ENCODE data around the gene NRIP1. TPM values are rescaled to one million over a fixed set of nuclear protein-coding genes. Genes with fewer than 3 reads are reported as not detected.
A peak's percentile ranks its signal among the peaks of the same experiment; 100 is the strongest.

NRIP1 gene
- total RNA-seq, 1 experiment from 2014 or later: 76.0 TPM

DNA sequence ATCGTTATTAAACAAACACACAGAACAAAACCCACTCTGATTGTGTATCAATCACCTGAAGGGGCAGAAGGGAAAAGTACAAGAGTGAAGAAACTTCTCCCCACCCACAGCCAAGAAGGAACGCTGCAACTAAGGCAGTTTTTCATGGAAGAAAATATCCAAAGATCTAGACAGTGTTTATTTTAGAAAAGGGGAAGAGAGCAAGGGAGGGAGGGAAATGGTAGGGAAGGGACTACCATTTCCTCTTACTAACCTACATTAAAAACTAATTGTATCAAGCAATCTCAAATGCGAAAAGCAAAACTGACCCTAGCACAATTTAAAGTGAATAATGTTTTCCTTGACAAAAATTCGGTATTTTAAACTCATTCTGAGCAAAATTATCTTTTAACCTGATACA, 3.5 kb downstream of the NRIP1 start:
- no peaks in the 10 kb centered on the region for H3K9me3 ChIP-seq (replicated peaks)
- no peak overlapping the region for H3K27ac ChIP-seq
- no peaks in the 10 kb centered on the region for H3K27me3 ChIP-seq
- DNase-seq: no peak
- no peak overlapping the region for H3K4me3 ChIP-seq
- peaks cover 32% of the 10 kb centered on the region for H3K4me1 ChIP-seq
- H3K36me3 ChIP-seq: no peaks in the 10 kb centered on the region; the same call in 1 of the 2 replicates

DNA sequence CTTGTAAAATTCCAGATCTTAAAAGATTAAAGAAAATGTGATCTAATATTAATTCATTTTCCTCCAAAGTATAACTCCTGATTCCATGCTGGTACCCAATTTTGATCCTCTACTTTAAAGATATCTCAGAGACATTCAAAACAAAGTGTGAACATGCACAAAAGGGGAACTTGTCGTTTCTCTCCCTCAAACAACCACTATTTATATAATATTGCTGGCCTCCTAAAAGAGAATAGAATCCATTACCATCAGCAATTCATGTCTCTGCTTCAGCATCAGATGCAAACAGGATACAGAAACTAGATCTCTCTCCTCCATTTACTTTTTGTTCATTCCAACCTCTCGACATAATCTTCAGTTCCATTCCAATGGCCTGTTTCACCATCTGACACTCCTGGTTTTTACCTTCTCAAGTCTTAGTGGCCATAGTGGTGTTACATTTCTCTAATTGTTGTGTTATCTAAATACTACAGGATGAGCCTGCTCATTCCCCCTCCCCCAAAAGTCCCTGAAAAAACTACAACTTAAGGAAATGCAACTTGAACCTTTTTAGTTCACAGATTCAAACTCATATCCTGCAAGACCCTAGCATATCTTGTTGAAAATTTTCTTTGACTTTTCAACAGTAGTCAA, 4.1 kb downstream of the NRIP1 start:
- peaks cover 32% of the 10 kb centered on the region for H3K4me1 ChIP-seq
- H3K27ac ChIP-seq: no peak overlapping the region
- DNase-seq: peak in 1 of 2 experiments; percentile 32
- H3K27me3 ChIP-seq: no peaks in the 10 kb centered on the region
- no peaks in the 10 kb centered on the region for H3K9me3 ChIP-seq (replicated peaks)
- no peaks in the 10 kb centered on the region; the same call in 1 of the 2 replicates for H3K36me3 ChIP-seq
- H3K4me3 ChIP-seq: no peak overlapping the region

DNA sequence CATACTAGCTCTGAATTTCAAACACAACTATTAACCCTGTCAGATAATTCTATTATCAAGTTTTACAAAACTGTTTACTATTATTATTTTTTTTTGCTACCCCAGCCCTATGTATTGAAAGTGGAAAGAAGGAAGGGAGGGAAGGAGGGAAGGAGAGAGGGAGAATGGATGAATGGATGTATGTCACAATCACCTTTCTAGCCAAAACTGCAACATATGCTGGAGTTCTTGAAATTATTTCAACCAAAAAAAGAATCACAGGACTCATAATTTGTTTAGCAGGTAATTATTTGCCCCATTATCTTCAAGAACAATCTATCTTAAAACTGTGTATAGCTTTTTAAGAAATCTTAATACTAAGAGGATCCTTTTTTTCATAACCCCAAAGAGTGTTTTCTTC, 5.4 kb downstream of the NRIP1 start:
- Histone ChIP-seq H3K27me3 (no peaks in the 10 kb centered on the region), H3K4me3 (no peak overlapping the region), H3K9me3 (replicated peaks) (no peaks in the 10 kb centered on the region), H3K27ac (no peak overlapping the region), H3K4me1 (peaks cover 32% of the 10 kb centered on the region), H3K36me3 (no peaks in the 10 kb centered on the region; the same call in 1 of the 2 replicates)
- DNase-seq: no peak

DNA sequence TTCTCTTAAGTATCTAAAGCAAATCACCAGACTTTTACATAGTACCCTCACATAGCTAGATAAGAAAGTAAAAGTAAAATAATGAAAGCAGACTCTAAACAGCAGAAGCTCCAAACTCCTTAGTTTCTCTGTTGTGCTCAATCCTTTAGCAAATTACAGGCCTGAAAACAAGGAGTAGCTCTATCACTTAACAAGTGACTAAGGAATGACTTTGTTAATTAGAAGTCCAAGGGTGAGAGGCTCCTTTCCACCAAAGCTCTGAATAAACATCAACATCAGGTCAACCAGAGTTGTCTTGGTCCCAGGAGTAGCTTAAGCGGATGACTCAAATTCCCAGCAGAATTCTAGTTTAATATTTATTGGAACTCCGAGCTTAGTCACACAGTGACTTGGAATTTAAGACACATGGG, 5.9 kb downstream of the NRIP1 start:
- Histone ChIP-seq H3K27ac (no peak overlapping the region), H3K36me3 (no peaks in the 10 kb centered on the region; the same call in 1 of the 2 replicates), H3K4me3 (no peak overlapping the region), H3K4me1 (peaks cover 32% of the 10 kb centered on the region), H3K27me3 (no peaks in the 10 kb centered on the region), H3K9me3 (replicated peaks) (no peaks in the 10 kb centered on the region)
- DNase-seq: peak in 1 of 2 experiments; percentile 34

DNA sequence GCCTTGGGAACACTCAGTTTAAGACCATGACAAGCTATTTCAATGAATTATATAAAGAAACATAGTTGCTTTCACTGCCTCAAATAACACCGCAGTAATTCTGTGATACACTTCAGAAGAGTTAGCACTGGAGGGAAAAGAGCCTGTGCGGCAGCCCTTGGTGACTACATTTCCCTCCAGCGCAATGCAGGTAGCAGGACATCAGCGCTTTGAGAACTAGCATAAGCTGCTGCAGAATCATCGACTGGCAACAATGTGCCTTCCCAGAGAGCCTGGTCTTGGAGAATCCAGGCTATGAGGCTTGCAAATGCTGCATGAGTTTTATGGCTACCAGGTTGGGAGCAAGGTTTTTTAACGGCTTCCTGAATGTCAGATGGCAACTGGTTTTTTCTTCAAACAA, 7.5 kb downstream of the NRIP1 start:
- Histone ChIP-seq H3K36me3 (no peaks in the 10 kb centered on the region; the same call in 1 of the 2 replicates), H3K4me1 (peaks cover 31% of the 10 kb centered on the region), H3K27me3 (no peaks in the 10 kb centered on the region), H3K27ac (no peak overlapping the region), H3K4me3 (no peak overlapping the region), H3K9me3 (replicated peaks) (0 out of 2 replicates have a peak, but pooled peaks cover 3% of the 10 kb centered on the region)
- DNase-seq: no peak

DNA sequence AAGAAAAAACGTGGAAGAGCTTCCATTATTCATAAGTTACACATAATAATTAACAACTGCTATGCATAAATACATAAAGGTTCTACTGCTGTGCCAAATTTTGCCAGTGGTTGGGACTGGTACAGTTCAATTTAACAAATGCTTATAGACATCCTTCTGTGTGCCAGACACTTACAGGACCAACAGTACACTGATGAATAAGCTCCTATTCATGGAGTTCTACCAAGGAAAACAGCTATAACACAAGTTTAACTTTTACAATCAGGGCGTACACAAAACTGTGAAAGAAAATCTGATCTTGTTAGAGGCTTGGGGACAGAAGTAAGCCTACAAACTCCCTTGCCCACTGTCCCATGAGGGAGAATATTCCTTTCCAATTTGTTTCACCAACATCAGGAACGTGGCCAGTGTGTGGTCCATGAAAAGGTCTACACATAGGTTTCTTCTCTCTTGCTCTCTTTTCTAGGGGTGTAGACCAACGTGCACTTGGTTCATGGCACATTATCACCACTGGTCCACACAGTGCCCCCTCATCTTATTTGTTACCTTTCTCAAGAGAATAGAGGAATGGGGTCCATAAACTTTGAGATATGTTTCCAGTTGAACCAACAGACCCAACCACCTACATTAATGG, 10.1 kb downstream of the NRIP1 start:
- peaks cover 19% of the 10 kb centered on the region for H3K4me1 ChIP-seq
- H3K9me3 ChIP-seq (replicated peaks): 0 out of 2 replicates have a peak, but pooled peaks cover 3% of the 10 kb centered on the region
- H3K27ac ChIP-seq: no peak overlapping the region
- H3K36me3 ChIP-seq: no peaks in the 10 kb centered on the region; the same call in 1 of the 2 replicates
- no peak for DNase-seq
- H3K27me3 ChIP-seq: no peaks in the 10 kb centered on the region
- no peak overlapping the region for H3K4me3 ChIP-seq

DNA sequence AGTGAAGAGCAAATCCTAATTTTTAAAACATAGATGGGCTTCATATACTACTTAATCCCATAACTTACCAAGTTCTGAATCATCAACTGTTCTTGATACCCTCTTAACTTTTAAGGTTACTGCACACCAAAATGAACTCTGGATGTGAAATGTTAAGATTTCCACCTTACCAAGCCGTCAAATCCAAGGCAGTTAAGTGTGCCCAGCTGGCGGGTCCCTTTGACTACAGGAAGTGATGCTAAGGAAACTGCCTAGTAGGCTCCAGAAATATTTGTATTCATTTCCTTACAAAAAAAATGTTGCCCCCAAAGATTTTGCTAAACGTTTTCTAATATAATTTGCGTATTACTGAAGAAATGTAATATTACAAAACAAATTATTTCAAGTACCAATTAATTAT, 10.7 kb downstream of the NRIP1 start:
- Histone ChIP-seq H3K27ac (no peak overlapping the region), H3K27me3 (no peaks in the 10 kb centered on the region)

DNA sequence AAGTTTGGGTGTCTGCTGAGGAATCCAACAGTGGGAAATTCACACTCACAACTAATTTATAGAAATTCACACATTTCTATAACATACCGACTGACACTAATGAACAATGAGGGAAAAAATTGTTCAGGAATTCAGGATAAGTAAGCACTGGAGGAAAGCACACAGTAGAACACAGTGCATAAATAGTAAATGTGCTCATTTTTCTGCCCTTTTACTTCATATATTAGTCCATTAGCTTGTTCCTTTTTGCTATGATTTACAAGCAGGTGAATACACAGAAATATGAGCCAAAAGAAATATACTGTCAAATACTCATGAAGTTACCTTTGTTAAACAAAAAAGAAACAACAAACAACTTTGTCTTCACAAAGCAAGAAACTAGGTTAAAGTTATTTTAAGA, 11.3 kb downstream of the NRIP1 start:
- H3K27me3 ChIP-seq: no peaks in the 10 kb centered on the region
- H3K27ac ChIP-seq: no peak overlapping the region
- no peak for DNase-seq
- no peak overlapping the region for H3K4me3 ChIP-seq
- 0 out of 2 replicates have a peak, but pooled peaks cover 3% of the 10 kb centered on the region for H3K9me3 ChIP-seq (replicated peaks)
- 0 out of 2 replicates have a peak, but pooled peaks cover 2% of the 10 kb centered on the region for H3K36me3 ChIP-seq
- peaks cover 12% of the 10 kb centered on the region for H3K4me1 ChIP-seq

More for the DNA sequence above, 10.7 kb downstream of the NRIP1 start:
- Histone ChIP-seq H3K4me1 (peaks cover 18% of the 10 kb centered on the region), H3K4me3 (no peak overlapping the region), H3K9me3 (replicated peaks) (0 out of 2 replicates have a peak, but pooled peaks cover 3% of the 10 kb centered on the region), H3K36me3 (0 out of 2 replicates have a peak, but pooled peaks cover 1% of the 10 kb centered on the region)
- no peak for DNase-seq

DNA sequence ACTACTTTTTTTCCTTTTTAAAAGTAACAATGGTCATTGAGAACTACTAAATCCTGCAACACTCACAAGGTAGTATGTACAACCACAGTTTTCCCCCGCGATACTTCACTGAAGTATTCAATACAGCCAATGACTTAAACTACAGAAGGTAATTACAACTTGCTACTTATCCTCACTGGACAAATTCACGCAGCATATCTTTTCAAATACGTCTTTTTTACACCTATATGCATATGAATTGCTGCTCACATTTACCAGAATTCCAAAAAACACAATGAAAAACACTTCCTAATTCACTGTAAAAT, 12.4 kb downstream of the NRIP1 start:
- Histone ChIP-seq H3K9me3 (replicated peaks) (0 out of 2 replicates have a peak, but pooled peaks cover 3% of the 10 kb centered on the region), H3K27ac (no peak overlapping the region), H3K36me3 (0 out of 2 replicates have a peak, but pooled peaks cover 2% of the 10 kb centered on the region), H3K4me3 (no peak overlapping the region), H3K27me3 (no peaks in the 10 kb centered on the region), H3K4me1 (peaks cover 11% of the 10 kb centered on the region)
- DNase-seq: no peak

DNA sequence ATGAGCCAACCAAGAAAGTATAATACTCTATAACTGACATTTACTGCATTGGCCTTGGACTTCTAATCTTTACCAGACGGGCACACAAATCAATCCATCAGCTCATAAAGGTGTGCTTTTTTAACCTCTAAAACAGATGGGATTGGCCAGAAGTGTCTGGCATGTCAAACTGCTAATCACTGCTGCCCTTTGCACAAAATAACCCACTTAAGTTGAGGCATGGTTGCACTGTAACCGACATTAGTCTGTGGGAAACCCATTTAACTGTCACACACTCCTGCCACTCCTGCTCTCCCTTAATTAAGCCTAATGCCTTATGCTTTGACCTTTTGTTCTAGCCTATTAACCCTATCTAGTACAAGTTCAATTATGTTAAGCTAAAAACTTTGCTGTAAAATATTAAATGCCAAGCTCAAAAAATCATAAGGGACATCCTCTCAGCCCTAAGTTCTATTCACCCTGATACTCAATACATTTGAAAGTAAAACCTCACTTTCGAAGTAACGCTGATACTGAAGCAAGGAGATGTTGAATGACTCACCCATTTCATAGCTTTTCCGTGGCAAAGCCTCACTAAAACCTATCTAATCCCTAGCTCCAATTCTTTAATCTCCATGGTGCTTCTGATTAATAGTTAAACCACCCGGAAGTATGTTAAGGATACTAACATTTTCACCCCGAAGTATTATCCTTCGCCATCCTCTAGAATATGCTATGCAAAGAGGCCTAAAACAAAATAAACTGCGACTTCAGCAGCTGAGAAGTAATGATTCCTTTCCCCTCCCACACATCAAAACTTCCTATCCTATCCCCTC, 12.9 kb downstream of the NRIP1 start:
- Histone ChIP-seq H3K27ac (no peak overlapping the region), H3K4me3 (no peak overlapping the region), H3K36me3 (peaks cover 4% of the 10 kb centered on the region; the same call in 1 of the 2 replicates), H3K4me1 (peaks cover 11% of the 10 kb centered on the region), H3K9me3 (replicated peaks) (0 out of 2 replicates have a peak, but pooled peaks cover 3% of the 10 kb centered on the region), H3K27me3 (no peaks in the 10 kb centered on the region)
- DNase-seq: peak in 1 of 2 experiments; percentile 50

DNA sequence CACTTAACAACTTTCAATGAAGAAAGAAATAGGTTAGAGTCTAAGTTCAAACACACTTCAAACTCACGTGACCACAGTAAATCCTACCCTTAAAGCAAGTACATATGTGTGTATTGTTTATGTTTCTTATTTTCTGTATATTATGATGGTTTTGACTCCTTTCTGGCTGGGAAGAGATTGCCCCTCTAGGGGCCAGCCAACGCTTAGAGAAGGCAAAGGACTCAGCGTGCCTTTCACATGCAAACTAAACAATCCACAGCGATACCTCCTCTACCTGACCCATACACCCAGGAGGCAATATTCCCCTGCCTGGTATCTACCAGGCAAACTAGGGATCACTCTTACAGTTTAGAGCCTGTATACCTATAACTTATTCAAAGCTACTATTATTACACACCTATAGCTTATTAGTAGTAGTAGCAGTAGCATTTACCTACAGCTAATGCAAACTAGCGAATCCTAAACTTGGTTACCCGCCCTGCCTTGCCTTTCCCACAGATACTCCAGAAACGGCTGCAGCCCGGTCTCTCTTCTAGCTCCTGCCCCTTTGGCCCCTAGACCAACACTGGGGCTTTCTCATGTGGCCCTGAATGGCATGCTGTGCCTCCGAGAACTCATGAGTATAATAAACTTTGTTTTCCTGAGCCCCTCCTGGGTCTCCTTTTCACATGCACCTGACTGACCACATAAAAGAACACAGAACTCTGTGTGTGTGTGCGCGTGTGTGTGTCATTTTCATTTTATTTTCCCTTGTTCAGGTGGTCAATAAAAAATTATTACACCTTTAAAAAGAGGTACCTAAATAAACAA, 14.0 kb downstream of the NRIP1 start:
- DNase-seq: no peak
- Histone ChIP-seq H3K4me3 (no peak overlapping the region), H3K27me3 (no peaks in the 10 kb centered on the region), H3K36me3 (peaks cover 14% of the 10 kb centered on the region; the same call in 1 of the 2 replicates), H3K4me1 (peaks cover 11% of the 10 kb centered on the region), H3K27ac (no peak overlapping the region), H3K9me3 (replicated peaks) (peaks cover 5% of the 10 kb centered on the region; the same call in 1 of the 2 replicates)

DNA sequence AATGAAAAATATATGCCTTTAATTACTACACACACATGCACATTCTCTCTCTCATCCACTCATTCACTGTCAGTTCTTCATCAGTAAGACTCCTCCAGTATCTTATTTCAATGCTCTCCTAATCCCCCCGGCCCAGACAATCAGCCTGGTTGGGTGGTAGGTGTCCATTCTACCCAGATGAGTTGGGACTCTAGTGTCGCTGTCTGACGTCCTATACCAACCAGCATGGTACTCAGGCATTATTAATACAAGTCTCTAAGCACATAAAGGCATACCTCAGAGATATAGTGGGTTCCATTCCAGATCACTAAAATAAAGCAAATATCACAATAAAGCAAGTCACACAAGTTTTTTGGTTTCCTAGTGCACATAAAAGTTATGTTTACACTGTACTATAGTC, 19.8 kb downstream of the NRIP1 start:
- no peak overlapping the region for H3K27ac ChIP-seq
- no peaks in the 10 kb centered on the region for H3K4me1 ChIP-seq
- H3K27me3 ChIP-seq: no peaks in the 10 kb centered on the region
- H3K36me3 ChIP-seq: peaks cover 43% of the 10 kb centered on the region
- peaks cover 4% of the 10 kb centered on the region; the same call in 1 of the 2 replicates for H3K9me3 ChIP-seq (replicated peaks)
- DNase-seq: no peak
- no peak overlapping the region for H3K4me3 ChIP-seq

DNA sequence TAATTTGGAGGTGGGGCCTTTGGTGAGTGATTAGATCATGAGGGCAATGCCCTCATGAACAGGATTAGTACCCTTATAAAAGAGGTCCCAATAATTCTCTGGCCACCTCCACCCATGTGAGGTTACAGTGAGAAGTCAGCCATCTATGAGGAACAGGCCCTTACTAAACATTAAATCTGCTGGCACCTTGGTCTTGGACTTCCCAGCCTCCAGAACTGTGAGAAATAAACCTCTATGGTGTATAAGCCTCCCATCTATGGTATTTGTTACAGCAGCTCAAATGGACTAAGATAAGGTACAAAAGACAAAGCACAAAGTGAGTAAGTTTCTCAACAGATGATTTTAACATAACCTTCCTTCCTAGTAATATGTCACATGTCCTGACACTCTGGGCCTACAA, 22.3 kb downstream of the NRIP1 start:
- peaks cover 63% of the 10 kb centered on the region for H3K36me3 ChIP-seq
- H3K4me3 ChIP-seq: no peak overlapping the region
- H3K27me3 ChIP-seq: no peaks in the 10 kb centered on the region
- H3K9me3 ChIP-seq (replicated peaks): peaks cover 4% of the 10 kb centered on the region; the same call in 1 of the 2 replicates
- no peaks in the 10 kb centered on the region for H3K4me1 ChIP-seq
- H3K27ac ChIP-seq: no peak overlapping the region
- no peak for DNase-seq

DNA sequence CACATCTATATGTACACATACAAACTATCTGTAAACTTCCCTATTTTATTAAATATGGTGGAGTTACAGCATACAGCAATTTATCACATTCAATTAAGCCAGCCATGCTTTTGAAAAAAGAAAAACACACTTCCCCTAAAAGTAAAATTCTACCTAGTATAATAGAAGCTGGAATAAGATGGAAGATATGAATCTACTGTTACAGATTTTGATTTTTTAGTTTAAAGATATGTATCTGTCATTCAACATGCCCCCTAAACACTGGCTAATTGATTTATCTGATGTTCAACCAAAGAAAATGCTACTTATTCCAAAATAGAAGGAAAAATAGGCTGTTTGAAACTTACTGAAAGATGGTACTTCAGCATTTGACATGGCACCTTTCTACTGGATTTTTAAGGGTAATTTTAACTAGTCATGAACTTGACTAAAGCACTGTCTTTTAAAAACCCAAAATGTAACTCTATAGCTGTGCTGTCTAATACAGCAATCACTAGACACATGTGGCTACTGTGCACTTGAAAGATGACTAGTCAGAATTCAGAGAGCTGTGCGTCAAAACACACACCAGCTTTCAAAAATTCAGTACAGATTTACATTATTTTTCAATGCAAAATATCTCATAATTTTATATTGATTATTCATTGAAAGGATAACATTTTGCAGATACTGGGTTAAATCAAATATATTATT, 25.0 kb downstream of the NRIP1 start:
- Histone ChIP-seq H3K9me3 (replicated peaks) (no peaks in the 10 kb centered on the region), H3K4me1 (no peaks in the 10 kb centered on the region), H3K27ac (no peak overlapping the region), H3K36me3 (peaks cover 51% of the 10 kb centered on the region), H3K4me3 (no peak overlapping the region), H3K27me3 (no peaks in the 10 kb centered on the region)
- no peak for DNase-seq

Data from SJCRH30 (cell line).